Muscle of leg (tissue), 11 donors: Measurements from ENCODE around the gene PLEKHN1. TPM values are rescaled to one million over a fixed set of nuclear protein-coding genes. Genes with fewer than 3 reads are reported as not detected.
"Not testable (repeated sequence)": the region's sequence is repeated elsewhere in the genome, so short reads cannot be mapped to it uniquely, and the experiment has no call there.

ENCODE experiments used
- DNase-seq: peaks from one replicate; pipeline ENCODE4 v3.0.0; 2013
- H3K27ac ChIP-seq: one replicate; pipeline ENCODE4 v1.5.1; 2013; ENCODE audit warnings: mild to moderate bottlenecking, low read length, control low read depth
- H3K27me3 ChIP-seq: one replicate; pipeline ENCODE4 v1.6.1; 2013; ENCODE audit warnings: low read length; ENCODE audit not compliant: control insufficient read depth, insufficient read depth
- H3K36me3 ChIP-seq: one replicate; pipeline ENCODE4 v1.6.1; 2013; ENCODE audit warnings: low read length; ENCODE audit not compliant: control insufficient read depth, insufficient read depth
- H3K4me1 ChIP-seq: one replicate; pipeline ENCODE4 v1.6.1; 2013; ENCODE audit warnings: low read length; ENCODE audit not compliant: control insufficient read depth, insufficient read depth
- H3K4me3 ChIP-seq: one replicate; pipeline ENCODE4 v1.5.1; 2013; ENCODE audit warnings: low read length, control low read depth
- H3K9me3 ChIP-seq: replicated peaks from 2 replicates; pipeline ENCODE4 v1.6.1; 2013; ENCODE audit warnings: low read depth, low read length; ENCODE audit not compliant: control insufficient read depth
- WGBS: methylation state at CpG from one replicate; pipeline ENCODE4 v1.1.5; 2013; ENCODE audit warnings: missing lambda C conversion rate; ENCODE audit not compliant: insufficient coverage; 5-methylcytosine and 5-hydroxymethylcytosine counted together
- polyA plus RNA-seq, 8 donors: library from polyadenylated mRNA; unstranded; fragments of 120-200 nt; gene quantifications; one replicate each; pipeline versions ENCODE4 v1.2.1 to v1.2.3, GENCODE V29; 2013; ENCODE audit warnings: inconsistent platforms in 1 of 8, low replicate concordance in 1 of 8; ENCODE audit not compliant: insufficient read length in 8 of 8, insufficient read depth in 1 of 8
- total RNA-seq: library from RNA; stranded (reverse); fragments of 120-200 nt; gene quantifications from one replicate; pipeline ENCODE4 v1.2.4, GENCODE V29; 2013

The PLEKHN1 gene
- total and polyA plus RNA-seq, 9 donors: 0.14 to 1.3 (median 0.53) TPM; not detected in 6

- WGBS: 3% methylated on average over 20 of the region's 30 CpGs
- DNase-seq: peak; percentile 96
- H3K4me3 ChIP-seq: peak within 1 kb of the TSS; percentile 95
- peaks cover 3% of the 10 kb centered on the region for H3K9me3 ChIP-seq
- H3K27ac ChIP-seq: peak within 1 kb of the TSS; percentile 94
- H3K36me3 ChIP-seq: no peaks in the 10 kb centered on the region
- peaks cover 26% of the 10 kb centered on the region for H3K4me1 ChIP-seq
- no peaks in the 10 kb centered on the region for H3K27me3 ChIP-seq
These were observed 47.0 kb downstream of the PLEKHN1 start, which contains the start of gene ISG15 for GRCh38 chr1:1013105-1013921. Gene ISG15 (plus strand): TSS chr1:1013497. CDS start chr1:1013574, 77 bp downstream.

DNA sequence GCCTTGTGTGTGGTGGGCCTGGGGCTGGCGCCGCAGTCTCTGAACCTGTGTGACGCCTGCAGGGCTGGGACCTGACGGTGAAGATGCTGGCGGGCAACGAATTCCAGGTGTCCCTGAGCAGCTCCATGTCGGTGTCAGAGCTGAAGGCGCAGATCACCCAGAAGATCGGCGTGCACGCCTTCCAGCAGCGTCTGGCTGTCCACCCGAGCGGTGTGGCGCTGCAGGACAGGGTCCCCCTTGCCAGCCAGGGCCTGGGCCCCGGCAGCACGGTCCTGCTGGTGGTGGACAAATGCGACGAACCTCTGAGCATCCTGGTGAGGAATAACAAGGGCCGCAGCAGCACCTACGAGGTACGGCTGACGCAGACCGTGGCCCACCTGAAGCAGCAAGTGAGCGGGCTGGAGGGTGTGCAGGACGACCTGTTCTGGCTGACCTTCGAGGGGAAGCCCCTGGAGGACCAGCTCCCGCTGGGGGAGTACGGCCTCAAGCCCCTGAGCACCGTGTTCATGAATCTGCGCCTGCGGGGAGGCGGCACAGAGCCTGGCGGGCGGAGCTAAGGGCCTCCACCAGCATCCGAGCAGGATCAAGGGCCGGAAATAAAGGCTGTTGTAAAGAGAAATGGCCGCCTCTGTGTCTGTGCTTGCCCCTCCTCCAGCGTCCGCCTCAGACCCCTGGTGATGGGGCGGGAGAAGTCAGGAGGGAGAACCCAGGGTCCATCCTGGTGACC is 47.8 kb downstream of the PLEKHN1 start:
- 33% methylated on average over 37 of the region's 41 CpGs for WGBS
- DNase-seq: peak; percentile 72
- H3K4me1 ChIP-seq: peaks cover 28% of the 10 kb centered on the region
- peak overlapping the region; percentile 95 for H3K4me3 ChIP-seq
- H3K36me3 ChIP-seq: no peaks in the 10 kb centered on the region
- no peaks in the 10 kb centered on the region for H3K27me3 ChIP-seq
- peaks cover 3% of the 10 kb centered on the region for H3K9me3 ChIP-seq
- H3K27ac ChIP-seq: peak overlapping the region; percentile 94

DNA sequence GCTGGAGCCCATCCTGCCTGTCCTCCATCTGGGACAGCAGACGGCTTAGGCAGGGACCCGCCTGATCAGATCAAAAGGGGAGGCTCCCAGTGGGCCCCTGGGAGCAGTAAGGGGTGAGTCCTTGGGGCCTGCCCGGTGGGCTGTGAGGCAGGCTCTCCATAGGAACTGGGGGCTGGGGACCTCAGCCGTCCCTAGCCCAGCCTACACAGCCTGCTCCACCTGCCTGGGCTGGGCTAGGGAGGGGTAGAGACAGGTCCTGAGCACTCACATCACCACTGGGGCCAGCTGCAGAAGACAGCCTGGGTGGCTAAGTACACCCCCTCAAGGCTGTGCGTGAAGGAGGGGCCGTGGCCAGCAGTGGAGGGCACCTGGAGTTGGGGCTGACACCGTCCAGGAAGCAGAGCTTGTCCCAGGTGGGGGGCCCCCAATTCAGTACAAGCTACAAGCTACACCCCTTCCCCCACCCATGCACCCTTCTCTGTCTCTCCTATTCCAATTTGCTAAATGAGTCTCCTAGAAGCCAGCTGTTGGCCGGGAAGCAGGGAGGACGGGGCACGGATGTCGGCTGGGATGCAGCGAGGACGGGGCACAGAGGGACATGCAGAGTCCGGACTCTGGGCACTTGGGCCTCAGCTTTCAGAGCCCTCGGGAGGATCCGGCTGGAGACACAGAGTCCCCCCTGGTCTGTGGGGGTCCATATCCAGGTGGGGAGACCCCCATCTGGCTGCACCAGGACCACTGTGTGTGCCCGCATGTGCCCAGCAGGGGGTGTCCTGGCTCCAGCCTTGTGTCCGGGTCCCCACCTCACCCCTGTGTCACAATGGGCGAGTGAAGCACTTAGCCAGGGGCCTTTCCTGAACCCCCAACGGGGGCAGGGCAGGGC is 48.8 kb downstream of the PLEKHN1 start:
- Histone ChIP-seq H3K4me1 (peaks cover 29% of the 10 kb centered on the region), H3K27ac (peak overlapping the region; percentile 94), H3K27me3 (no peaks in the 10 kb centered on the region), H3K9me3 (peaks cover 3% of the 10 kb centered on the region), H3K4me3 (peak overlapping the region; percentile 95), H3K36me3 (no peaks in the 10 kb centered on the region)
- 55% methylated on average over 13 of the region's 20 CpGs for WGBS
- peak; percentile 24 for DNase-seq

DNA sequence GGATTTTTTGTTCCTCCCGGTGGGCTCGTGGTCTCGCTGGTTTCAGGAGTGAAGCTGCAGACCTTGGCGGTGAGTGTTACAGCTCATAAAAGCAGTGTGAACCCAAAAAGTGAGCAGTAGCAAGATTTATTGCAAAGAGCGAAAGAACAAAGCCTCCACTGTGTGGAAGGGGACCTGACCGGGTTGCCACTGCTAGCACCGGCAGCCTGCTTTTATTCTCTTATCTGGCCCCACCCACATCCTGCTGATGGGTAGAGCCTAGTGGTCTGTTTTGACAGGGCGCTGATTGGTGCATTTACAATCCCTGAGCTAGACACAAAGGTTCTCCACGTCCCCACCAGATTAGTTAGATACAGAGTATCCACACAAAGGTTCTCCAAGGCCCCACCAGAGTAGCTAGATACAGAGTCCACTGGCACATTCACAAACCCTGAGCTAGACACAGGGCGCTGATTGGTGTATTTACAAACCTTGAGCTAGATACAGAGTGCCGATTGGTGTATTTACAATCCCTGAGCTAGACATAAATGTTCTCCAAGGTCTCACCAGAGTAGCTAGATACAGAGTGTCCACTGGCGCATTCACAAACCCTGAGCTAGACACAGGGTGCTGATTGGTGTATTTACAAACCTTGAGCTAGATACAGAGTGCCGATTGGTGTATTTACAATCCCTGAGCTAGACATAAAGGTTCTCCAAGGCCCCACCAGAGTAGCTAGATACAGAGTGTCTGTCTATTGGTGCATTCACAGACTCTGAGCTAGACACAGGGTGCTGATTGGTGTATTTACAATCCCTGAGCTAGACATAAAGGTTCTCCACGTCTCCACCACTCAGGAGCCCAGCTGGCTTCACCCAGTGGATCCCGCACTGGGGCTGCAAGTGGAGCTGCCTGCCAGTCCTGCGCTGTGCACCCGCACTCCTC is 51.4 kb downstream of the PLEKHN1 start:
- WGBS: 66% methylated on average over 9 of the region's 17 CpGs
- DNase-seq, H3K27me3 ChIP-seq, H3K27ac ChIP-seq, H3K9me3 ChIP-seq, H3K36me3 ChIP-seq, H3K4me3 ChIP-seq: not testable (repeated sequence)
- peaks cover 47% of the 10 kb centered on the region for H3K4me1 ChIP-seq

DNA sequence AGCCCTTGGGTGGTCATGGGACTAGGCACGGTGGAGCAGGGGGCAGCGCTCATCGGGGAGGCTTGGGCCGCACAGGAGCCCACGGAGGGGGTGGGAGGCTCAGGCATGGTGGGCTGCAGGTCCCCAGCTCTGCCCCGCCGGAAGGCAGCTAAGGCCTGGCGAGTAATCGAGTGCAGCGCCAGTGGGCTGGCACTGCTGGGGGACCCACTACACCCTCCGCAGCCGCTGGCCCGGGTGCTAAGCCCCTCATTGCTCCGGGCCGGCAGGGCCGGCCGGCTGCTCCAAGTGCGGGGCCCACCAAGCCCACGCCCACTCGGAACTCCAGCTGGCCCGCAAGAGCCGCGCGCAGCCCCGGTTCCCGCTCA is 52.0 kb downstream of the PLEKHN1 start:
- whole genome bisulfite sequencing: 95% methylated on average over 18 of the region's 26 CpGs
- not testable (repeated sequence) for DNase-seq, H3K4me3 ChIP-seq, H3K36me3 ChIP-seq, H3K27ac ChIP-seq, H3K27me3 ChIP-seq, H3K9me3 ChIP-seq
- peaks cover 51% of the 10 kb centered on the region for H3K4me1 ChIP-seq

DNA sequence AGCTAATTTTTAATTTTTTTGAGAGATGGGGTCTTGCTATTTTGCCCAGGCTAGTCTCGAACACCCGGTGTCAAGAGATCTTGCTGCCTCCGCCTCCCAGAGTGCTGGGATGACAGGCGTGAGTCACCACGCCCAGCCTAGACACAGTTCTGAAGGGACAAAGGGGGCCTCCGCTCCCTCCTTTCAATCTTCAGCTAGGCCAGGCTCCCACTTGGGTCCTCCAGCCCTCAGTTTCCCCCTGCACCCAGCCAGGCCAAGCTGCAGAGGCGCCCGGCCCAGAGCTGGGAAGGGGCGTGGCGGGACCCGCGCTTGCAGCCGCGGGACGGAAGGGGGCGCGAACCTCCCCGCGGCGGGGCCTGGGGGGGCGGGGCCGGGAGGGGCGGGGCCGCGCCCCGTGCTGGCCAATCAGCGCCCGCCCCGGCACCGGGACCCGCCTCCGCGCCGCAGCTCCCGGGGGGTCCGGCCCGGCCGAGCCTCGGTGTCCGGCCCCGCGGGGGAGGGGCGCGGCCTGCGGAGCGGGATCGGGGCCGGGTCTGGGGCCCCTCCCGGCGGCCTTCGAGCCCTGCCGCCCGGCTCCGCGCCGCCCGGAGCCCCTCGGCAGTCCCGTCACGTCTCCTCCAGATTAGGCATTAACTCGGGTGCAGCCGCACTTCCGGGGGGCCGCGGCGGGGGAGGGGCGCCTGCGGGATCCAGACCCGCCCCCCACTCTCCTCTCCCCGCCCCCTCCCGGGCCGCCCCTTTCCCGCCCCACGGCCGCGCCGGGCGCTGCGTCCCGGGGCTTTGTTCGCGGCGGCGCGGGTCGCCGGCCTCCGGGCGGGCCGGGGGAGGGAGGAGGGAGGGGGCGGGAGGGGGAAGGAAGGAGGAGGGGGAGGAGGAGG is 53.1 kb downstream of the PLEKHN1 start:
- peak; percentile 93 for DNase-seq
- Histone ChIP-seq H3K9me3 (no peaks in the 10 kb centered on the region), H3K27ac (peak overlapping the region; percentile 65), H3K36me3 (peaks cover 5% of the 10 kb centered on the region), H3K4me3 (peak overlapping the region; percentile 37), H3K27me3 (peaks cover 3% of the 10 kb centered on the region), H3K4me1 (peaks cover 52% of the 10 kb centered on the region)
- 1% methylated on average over 47 of the region's 91 CpGs for WGBS

GRCh38 chr1:1020000-1020404 is 53.7 kb downstream of the PLEKHN1 start, which contains the start of gene AGRN:
Gene AGRN (plus strand): TSS chr1:1020120. CDS start chr1:1020173, 53 bp downstream.
- peaks cover 5% of the 10 kb centered on the region for H3K36me3 ChIP-seq
- WGBS: under 1% methylated on average over 49 of the region's 58 CpGs
- DNase-seq: peak; percentile 50
- H3K9me3 ChIP-seq: no peaks in the 10 kb centered on the region
- H3K27ac ChIP-seq: peak within 1 kb of the TSS; percentile 65
- H3K4me1 ChIP-seq: peaks cover 52% of the 10 kb centered on the region
- peak within 1 kb of the TSS; percentile 45 for H3K4me3 ChIP-seq
- peaks cover 3% of the 10 kb centered on the region for H3K27me3 ChIP-seq

DNA sequence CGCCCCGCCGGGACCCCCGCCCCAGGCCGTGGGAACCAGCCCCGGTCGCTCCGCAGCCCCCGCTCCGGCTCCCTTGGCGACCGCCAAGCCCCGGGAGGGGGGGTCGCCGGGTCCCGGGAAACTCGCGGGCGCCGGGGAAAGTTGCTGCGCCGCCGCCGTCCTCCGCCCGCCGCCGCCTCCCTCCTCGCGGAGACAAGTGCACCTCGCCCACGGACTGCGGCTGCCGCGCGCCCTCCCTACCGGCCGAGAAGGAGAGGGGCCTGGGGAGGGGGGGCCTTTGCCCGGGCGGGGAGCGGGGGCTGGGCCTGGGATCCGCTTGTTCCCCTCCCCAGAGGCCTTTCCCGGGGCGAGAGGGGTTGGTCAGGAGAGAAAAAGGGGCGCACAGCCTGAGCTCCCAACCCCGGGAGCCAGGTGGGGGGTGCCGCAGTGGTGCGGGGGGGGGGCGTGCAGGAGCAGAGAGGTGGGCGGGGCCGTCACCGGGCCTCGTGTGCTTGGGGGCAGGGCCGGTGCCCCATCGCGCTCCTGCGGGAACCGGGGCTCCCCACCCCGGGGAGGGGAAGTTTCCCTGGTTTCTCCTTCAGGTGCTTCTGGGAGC is 54.2 kb downstream of the PLEKHN1 start:
- 0% methylated on average over 27 of the region's 59 CpGs for WGBS
- H3K27me3 ChIP-seq: peaks cover 3% of the 10 kb centered on the region

More for the DNA sequence above, 54.2 kb downstream of the PLEKHN1 start:
- Histone ChIP-seq H3K4me3 (peak overlapping the region; percentile 45), H3K4me1 (peaks cover 50% of the 10 kb centered on the region), H3K27ac (peak overlapping the region; percentile 29), H3K9me3 (no peaks in the 10 kb centered on the region), H3K36me3 (peaks cover 5% of the 10 kb centered on the region)
- peak; percentile 32 for DNase-seq
